HepG2 (cell line): ENCODE data around the gene ARL4D. TPM values are rescaled to one million over a fixed set of nuclear protein-coding genes. Genes with fewer than 3 reads are reported as not detected.

Source experiments
- ATAD3A ChIP-seq: sonication (generic); formaldehyde crosslinking; IDR thresholded peaks from 2 replicates; pipeline ENCODE4 v1.4.0; 2020; ENCODE audit warnings: missing genetic modification reagents
- KDM3A ChIP-seq: IDR thresholded peaks from 2 replicates; pipeline ENCODE4 v1.6.1; 2018; ENCODE audit warnings: low read depth, missing compliant biosample characterization
- MIER3 ChIP-seq: IDR thresholded peaks from 2 replicates; pipeline ENCODE4 v1.6.1; 2016; ENCODE audit warnings: missing compliant biosample characterization, borderline replicate concordance
- MTA1 ChIP-seq: sonication (generic); formaldehyde crosslinking; IDR thresholded peaks from 2 replicates; pipeline ENCODE4 v1.4.0; 2020; ENCODE audit warnings: missing genetic modification reagents, mild to moderate bottlenecking, borderline replicate concordance
- NR3C1 ChIP-seq: sonication (generic); formaldehyde crosslinking; IDR thresholded peaks from 2 replicates; pipeline ENCODE4 v1.4.0; 2020; ENCODE audit warnings: missing genetic modification reagents
- PAF1 ChIP-seq: IDR thresholded peaks from 2 replicates; pipeline ENCODE4 v1.6.1; 2016; ENCODE audit warnings: missing genetic modification reagents, missing compliant biosample characterization
- POLR2A ChIP-seq, 2 experiments: IDR thresholded peaks; 2 replicates each; pipeline ENCODE4 v1.6.1; 2011; ENCODE audit warnings: low read depth in 2 of 2, low read length in 2 of 2, mild to moderate bottlenecking in 1 of 2, moderate library complexity in 1 of 2; ENCODE audit not compliant: insufficient read depth in 1 of 2
- RXRB ChIP-seq: IDR thresholded peaks from 2 replicates; pipeline ENCODE4 v1.6.1; 2016; ENCODE audit warnings: borderline replicate concordance, missing genetic modification reagents, missing compliant biosample characterization
- SMARCE1 ChIP-seq: fragments of 450-650 bp; IDR thresholded peaks from 2 replicates; pipeline ENCODE4 v1.6.1; 2017; ENCODE audit warnings: borderline replicate concordance
- SOX6 ChIP-seq, 2 experiments: fragments of 450-650 bp in 1 of 2; sonication (generic) in 1 of 2; formaldehyde crosslinking in 1 of 2; IDR thresholded peaks; 2 replicates each; pipeline versions ENCODE4 v1.4.0 to v1.6.1; 2017 to 2020; ENCODE audit warnings: antibody characterized with exemption in 1 of 2, mild to moderate bottlenecking in 1 of 2, missing genetic modification reagents in 1 of 2
- SRF ChIP-seq: IDR thresholded peaks from 2 replicates; pipeline ENCODE4 v1.6.1; 2011; ENCODE audit warnings: mild to moderate bottlenecking, low read depth, low read length, moderate library complexity
- XBP1 ChIP-seq: sonication (generic); formaldehyde crosslinking; IDR thresholded peaks from 2 replicates; pipeline ENCODE4 v1.5.0; 2020; ENCODE audit warnings: missing genetic modification reagents
- ZEB1 ChIP-seq: IDR thresholded peaks from 2 replicates; pipeline ENCODE4 v1.6.1; 2012; ENCODE audit warnings: mild to moderate bottlenecking, low read depth, inconsistent platforms; ENCODE audit not compliant: insufficient replicate concordance
- ZFP82 ChIP-seq: sonication (generic); formaldehyde crosslinking; IDR thresholded peaks from 2 replicates; pipeline ENCODE4 v1.5.1; 2020; ENCODE audit warnings: mild to moderate bottlenecking, missing genetic modification reagents, borderline replicate concordance
- ZNF296 ChIP-seq: sonication (generic); formaldehyde crosslinking; conservative IDR thresholded peaks from 2 replicates; pipeline ENCODE4 v1.5.0; 2020; ENCODE audit warnings: mild to moderate bottlenecking, missing genetic modification reagents
- ZNF460 ChIP-seq: sonication (generic); formaldehyde crosslinking; IDR thresholded peaks from 2 replicates; pipeline ENCODE4 v1.5.1; 2020; ENCODE audit warnings: missing genetic modification reagents, mild to moderate bottlenecking, borderline replicate concordance
- ZNF496 ChIP-seq: sonication (generic); formaldehyde crosslinking; IDR thresholded peaks from 2 replicates; pipeline ENCODE4 v1.8.1; 2023; ENCODE audit warnings: mild to moderate bottlenecking, moderate library complexity, missing genetic modification reagents; ENCODE audit not compliant: insufficient replicate concordance
- ZNF546 ChIP-seq: sonication (generic); formaldehyde crosslinking; conservative IDR thresholded peaks from 2 replicates; pipeline ENCODE4 v1.8.1; 2023; ENCODE audit warnings: mild to moderate bottlenecking, missing genetic modification reagents
- ZNF615 ChIP-seq: sonication (generic); formaldehyde crosslinking; IDR thresholded peaks from 2 replicates; pipeline ENCODE4 v1.5.0; 2020; ENCODE audit warnings: mild to moderate bottlenecking, missing genetic modification reagents, borderline replicate concordance
- polyA plus RNA-seq, 8 experiments: library from polyadenylated mRNA; depleted of rRNA in 3 of 8; stranded (reverse) in 7 of 8; unstranded in 1 of 8; fragments of >200 nt; fragmentation: Illumina TruSeq in 4 of 8; extraction: Trizol in 4 of 8; gene quantifications; 2 replicates each; pipeline versions ENCODE4 v1.2.1 to v1.2.3, GENCODE V29; 2011 to 2016; ENCODE audit warnings: low read depth in 4 of 8, missing spikeins in 1 of 8, mixed read lengths in 1 of 8; ENCODE audit not compliant: insufficient read depth in 1 of 8
- total RNA-seq, 5 experiments: library from RNA; depleted of rRNA; stranded (reverse); fragments of >200 nt; fragmentation: Illumina TruSeq; extraction: Trizol; gene quantifications; 2 replicates each; pipeline ENCODE4 v1.2.3, GENCODE V29; 2016; ENCODE audit warnings: low read depth in 1 of 5
- TF ChIP-seq, protein P1 (sequence below): IDR thresholded peaks from 2 replicates; pipeline ENCODE4 v1.4.0; 2020; ENCODE audit warnings: mild to moderate bottlenecking, missing genetic modification reagents
- TF ChIP-seq, protein P2 (sequence below): sonication (generic); formaldehyde crosslinking; conservative IDR thresholded peaks from 2 replicates; pipeline ENCODE4 v1.4.0; 2020; ENCODE audit warnings: mild to moderate bottlenecking, missing genetic modification reagents, moderate library complexity
- TF ChIP-seq, protein P3 (sequence below): sonication (generic); formaldehyde crosslinking; conservative IDR thresholded peaks from 2 replicates; pipeline ENCODE4 v1.8.0; 2022; ENCODE audit warnings: mild to moderate bottlenecking, moderate library complexity, missing genetic modification reagents

The ARL4D gene
- total and polyA plus RNA-seq, 2 of the 13 experiments (the other 11 are each of a cell fraction or from before 2014, with no cell fraction given), result 9.0 to 25.9 TPM

GRCh38 chr17:43402567-43402966 is 3.8 kb downstream of the ARL4D start (continued):
- TF ChIP-seq MIER3 (peak; percentile 32; the same call in 1 of the 2 replicates), KDM3A (0 out of 2 replicates have a peak, but pooled peaks have one; percentile 32), ZNF496 (no peak), ZEB1 (peak; percentile 88), ZNF546 (0 out of 2 replicates have a peak, but pooled peaks have one; percentile 32), ZFP82 (no peak), SMARCE1 (no peak), PAF1 (CRISPR knock-in tag) (no peak), NR3C1 (CRISPR knock-in tag) (no peak), ATAD3A (CRISPR knock-in tag) (no peak), ZNF296 (CRISPR knock-in tag) (no peak), MTA1 (CRISPR knock-in tag) (no peak), ZNF460 (no peak), XBP1 (CRISPR knock-in tag) (no peak), SOX6 (IDR thresholded peaks at IDR 0.05) (no peak), SOX6 (CRISPR knock-in tag; IDR thresholded peaks at IDR 0.05) (peak; percentile 49; the same call in 1 of the 2 replicates), SRF (0 out of 2 replicates have a peak, but pooled peaks have one; percentile 3), RXRB (CRISPR knock-in tag) (peak; percentile 59; the same call in 1 of the 2 replicates), POLR2A (IDR thresholded peaks at IDR 0.05; ENCODE audit: insufficient read depth in 1 of 2, low read depth in 2 of 2, low read length in 2 of 2) (peak in 1 of 2 experiments; percentile 38; a peak in 1 of 4 replicates), ZNF615 (CRISPR knock-in tag) (no peak)
- TF ChIP-seq, protein P1, sequence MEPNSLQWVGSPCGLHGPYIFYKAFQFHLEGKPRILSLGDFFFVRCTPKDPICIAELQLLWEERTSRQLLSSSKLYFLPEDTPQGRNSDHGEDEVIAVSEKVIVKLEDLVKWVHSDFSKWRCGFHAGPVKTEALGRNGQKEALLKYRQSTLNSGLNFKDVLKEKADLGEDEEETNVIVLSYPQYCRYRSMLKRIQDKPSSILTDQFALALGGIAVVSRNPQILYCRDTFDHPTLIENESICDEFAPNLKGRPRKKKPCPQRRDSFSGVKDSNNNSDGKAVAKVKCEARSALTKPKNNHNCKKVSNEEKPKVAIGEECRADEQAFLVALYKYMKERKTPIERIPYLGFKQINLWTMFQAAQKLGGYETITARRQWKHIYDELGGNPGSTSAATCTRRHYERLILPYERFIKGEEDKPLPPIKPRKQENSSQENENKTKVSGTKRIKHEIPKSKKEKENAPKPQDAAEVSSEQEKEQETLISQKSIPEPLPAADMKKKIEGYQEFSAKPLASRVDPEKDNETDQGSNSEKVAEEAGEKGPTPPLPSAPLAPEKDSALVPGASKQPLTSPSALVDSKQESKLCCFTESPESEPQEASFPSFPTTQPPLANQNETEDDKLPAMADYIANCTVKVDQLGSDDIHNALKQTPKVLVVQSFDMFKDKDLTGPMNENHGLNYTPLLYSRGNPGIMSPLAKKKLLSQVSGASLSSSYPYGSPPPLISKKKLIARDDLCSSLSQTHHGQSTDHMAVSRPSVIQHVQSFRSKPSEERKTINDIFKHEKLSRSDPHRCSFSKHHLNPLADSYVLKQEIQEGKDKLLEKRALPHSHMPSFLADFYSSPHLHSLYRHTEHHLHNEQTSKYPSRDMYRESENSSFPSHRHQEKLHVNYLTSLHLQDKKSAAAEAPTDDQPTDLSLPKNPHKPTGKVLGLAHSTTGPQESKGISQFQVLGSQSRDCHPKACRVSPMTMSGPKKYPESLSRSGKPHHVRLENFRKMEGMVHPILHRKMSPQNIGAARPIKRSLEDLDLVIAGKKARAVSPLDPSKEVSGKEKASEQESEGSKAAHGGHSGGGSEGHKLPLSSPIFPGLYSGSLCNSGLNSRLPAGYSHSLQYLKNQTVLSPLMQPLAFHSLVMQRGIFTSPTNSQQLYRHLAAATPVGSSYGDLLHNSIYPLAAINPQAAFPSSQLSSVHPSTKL (CRISPR knock-in tag), result 0 out of 2 replicates have a peak, but pooled peaks have one; percentile 25
- TF ChIP-seq, protein P2, sequence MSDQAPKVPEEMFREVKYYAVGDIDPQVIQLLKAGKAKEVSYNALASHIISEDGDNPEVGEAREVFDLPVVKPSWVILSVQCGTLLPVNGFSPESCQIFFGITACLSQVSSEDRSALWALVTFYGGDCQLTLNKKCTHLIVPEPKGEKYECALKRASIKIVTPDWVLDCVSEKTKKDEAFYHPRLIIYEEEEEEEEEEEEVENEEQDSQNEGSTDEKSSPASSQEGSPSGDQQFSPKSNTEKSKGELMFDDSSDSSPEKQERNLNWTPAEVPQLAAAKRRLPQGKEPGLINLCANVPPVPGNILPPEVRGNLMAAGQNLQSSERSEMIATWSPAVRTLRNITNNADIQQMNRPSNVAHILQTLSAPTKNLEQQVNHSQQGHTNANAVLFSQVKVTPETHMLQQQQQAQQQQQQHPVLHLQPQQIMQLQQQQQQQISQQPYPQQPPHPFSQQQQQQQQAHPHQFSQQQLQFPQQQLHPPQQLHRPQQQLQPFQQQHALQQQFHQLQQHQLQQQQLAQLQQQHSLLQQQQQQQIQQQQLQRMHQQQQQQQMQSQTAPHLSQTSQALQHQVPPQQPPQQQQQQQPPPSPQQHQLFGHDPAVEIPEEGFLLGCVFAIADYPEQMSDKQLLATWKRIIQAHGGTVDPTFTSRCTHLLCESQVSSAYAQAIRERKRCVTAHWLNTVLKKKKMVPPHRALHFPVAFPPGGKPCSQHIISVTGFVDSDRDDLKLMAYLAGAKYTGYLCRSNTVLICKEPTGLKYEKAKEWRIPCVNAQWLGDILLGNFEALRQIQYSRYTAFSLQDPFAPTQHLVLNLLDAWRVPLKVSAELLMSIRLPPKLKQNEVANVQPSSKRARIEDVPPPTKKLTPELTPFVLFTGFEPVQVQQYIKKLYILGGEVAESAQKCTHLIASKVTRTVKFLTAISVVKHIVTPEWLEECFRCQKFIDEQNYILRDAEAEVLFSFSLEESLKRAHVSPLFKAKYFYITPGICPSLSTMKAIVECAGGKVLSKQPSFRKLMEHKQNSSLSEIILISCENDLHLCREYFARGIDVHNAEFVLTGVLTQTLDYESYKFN (CRISPR knock-in tag), result peak; percentile 44; the same call in 1 of the 2 replicates
- TF ChIP-seq, protein P3, sequence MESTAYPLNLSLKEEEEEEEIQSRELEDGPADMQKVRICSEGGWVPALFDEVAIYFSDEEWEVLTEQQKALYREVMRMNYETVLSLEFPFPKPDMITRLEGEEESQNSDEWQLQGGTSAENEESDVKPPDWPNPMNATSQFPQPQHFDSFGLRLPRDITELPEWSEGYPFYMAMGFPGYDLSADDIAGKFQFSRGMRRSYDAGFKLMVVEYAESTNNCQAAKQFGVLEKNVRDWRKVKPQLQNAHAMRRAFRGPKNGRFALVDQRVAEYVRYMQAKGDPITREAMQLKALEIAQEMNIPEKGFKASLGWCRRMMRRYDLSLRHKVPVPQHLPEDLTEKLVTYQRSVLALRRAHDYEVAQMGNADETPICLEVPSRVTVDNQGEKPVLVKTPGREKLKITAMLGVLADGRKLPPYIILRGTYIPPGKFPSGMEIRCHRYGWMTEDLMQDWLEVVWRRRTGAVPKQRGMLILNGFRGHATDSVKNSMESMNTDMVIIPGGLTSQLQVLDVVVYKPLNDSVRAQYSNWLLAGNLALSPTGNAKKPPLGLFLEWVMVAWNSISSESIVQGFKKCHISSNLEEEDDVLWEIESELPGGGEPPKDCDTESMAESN (CRISPR knock-in tag), result peak; percentile 23; the same call in 1 of the 2 replicates
